OCI-LY7 (cell line): ENCODE measurements around the gene UTS2. TPM values are rescaled to one million over a fixed set of nuclear protein-coding genes. Genes with fewer than 3 reads are reported as not detected.

Experiments
- BruUV-seq: library from RNA; stranded (reverse); fragments of 400-500 nt; replicated peaks from 2 replicates; lab custom pipeline; 2021; lab: Mats Ljungman, UMichigan
- CTCF ChIA-PET: fragments of 300-600 bp; sonication (Branson Sonifier 250); formaldehyde crosslinking; loops from one replicate; lab custom pipeline; 2022; ENCODE audit warnings: antibody characterized with exemption; ENCODE audit not compliant: unreplicated experiment; lab: Charles Lee
- POLR2A ChIA-PET: fragments of 300-600 bp; sonication (Branson Sonifier 250); formaldehyde crosslinking; loops from one replicate; lab custom pipeline; 2022; ENCODE audit warnings: antibody characterized with exemption; lab: Charles Lee
- DNase-seq: peaks from one replicate; pipeline ENCODE4 v3.0.0-alpha.2; 2015; ENCODE audit warnings: low spot score
- H2AFZ ChIP-seq: fragments of 200-600 bp; sonication (generic), shearing (Covaris generic); 2 replicates; pipeline ENCODE4 v1.6.1; 2014; ENCODE audit warnings: mild to moderate bottlenecking, antibody characterized with exemption, low read length, moderate library complexity
- H3K27ac ChIP-seq: fragments of 200-600 bp; sonication (generic); 2 replicates; pipeline ENCODE4 v1.5.1; 2014; ENCODE audit warnings: mixed run types, low read depth, mild to moderate bottlenecking, moderate library complexity, low read length, inconsistent platforms; ENCODE audit not compliant: poor library complexity, severe bottlenecking
- H3K36me3 ChIP-seq: fragments of 200-600 bp; sonication (generic); 2 replicates; pipeline ENCODE4 v1.6.1; 2014; ENCODE audit warnings: mild to moderate bottlenecking, antibody characterized with exemption, low read length, moderate library complexity, mixed read lengths; ENCODE audit not compliant: insufficient read depth
- H3K4me1 ChIP-seq: fragments of 200-600 bp; sonication (generic); 2 replicates; pipeline ENCODE4 v1.5.1; 2014; ENCODE audit warnings: mild to moderate bottlenecking, low read length; ENCODE audit not compliant: insufficient read depth, poor library complexity, severe bottlenecking
- H3K4me2 ChIP-seq: fragments of 200-600 bp; sonication (generic); 2 replicates; pipeline ENCODE4 v1.6.1; 2014; ENCODE audit warnings: mild to moderate bottlenecking, low read length
- H3K4me3 ChIP-seq: fragments of 200-600 bp; sonication (generic); 2 replicates; pipeline ENCODE4 v1.5.1; 2014; ENCODE audit warnings: mild to moderate bottlenecking, low read depth, low read length; ENCODE audit not compliant: poor library complexity, severe bottlenecking
- H3K79me2 ChIP-seq: fragments of 200-600 bp; sonication (generic); 2 replicates; pipeline ENCODE4 v1.6.1; 2016; ENCODE audit warnings: low read depth, mild to moderate bottlenecking, low read length, moderate library complexity, mixed read lengths; ENCODE audit not compliant: insufficient read depth
- H3K9me2 ChIP-seq: fragments of 200-600 bp; sonication (generic); 2 replicates; pipeline ENCODE4 v1.6.1; 2016; ENCODE audit warnings: mild to moderate bottlenecking, low read length, mixed read lengths; ENCODE audit not compliant: insufficient read depth
- H3K9me3 ChIP-seq: fragments of 200-600 bp; sonication (generic); 2 replicates; pipeline ENCODE4 v1.6.1; 2014; ENCODE audit warnings: mild to moderate bottlenecking, mixed run types, low read length, mixed read lengths
- H4K20me1 ChIP-seq: fragments of 200-600 bp; sonication (generic); 2 replicates; pipeline ENCODE4 v1.6.1; 2014; ENCODE audit warnings: mild to moderate bottlenecking, antibody characterized with exemption, low read length, moderate library complexity, mixed read lengths; ENCODE audit not compliant: insufficient read depth
- EZH2phosphoT487 ChIP-seq: fragments of 200-600 bp; sonication (generic); IDR thresholded peaks from 2 replicates; pipeline ENCODE4 v1.6.1; 2018; ENCODE audit warnings: low read depth, borderline replicate concordance, mild to moderate bottlenecking, mixed run types, antibody characterized with exemption, low read length, moderate library complexity, mixed read lengths
- intact Hi-C: fragments of 100-400 bp; cut with micrococcal nuclease; formaldehyde crosslinking; loops from one replicate; pipeline ENCODE4 v1.10.0; 2022; ENCODE audit not compliant: unreplicated experiment
- total RNA-seq, 2 experiments: library from RNA; depleted of rRNA in 1 of 2; stranded (reverse); fragments of >200 nt in 1 of 2; shearing (Covaris generic) in 1 of 2; gene quantifications; 2 replicates each; pipeline ENCODE4 v1.2.3, GENCODE V29; 2014 to 2022
- TF ChIP-seq, protein P1 (sequence below): fragments of 200-600 bp; sonication (generic); conservative IDR thresholded peaks from 2 replicates; pipeline ENCODE4 v1.5.1; 2014; ENCODE audit warnings: mild to moderate bottlenecking, antibody characterized with exemption, low read length, moderate library complexity, mixed read lengths

Gene UTS2
- total RNA-seq, 2 experiments from 2014 or later: not detected

DNA sequence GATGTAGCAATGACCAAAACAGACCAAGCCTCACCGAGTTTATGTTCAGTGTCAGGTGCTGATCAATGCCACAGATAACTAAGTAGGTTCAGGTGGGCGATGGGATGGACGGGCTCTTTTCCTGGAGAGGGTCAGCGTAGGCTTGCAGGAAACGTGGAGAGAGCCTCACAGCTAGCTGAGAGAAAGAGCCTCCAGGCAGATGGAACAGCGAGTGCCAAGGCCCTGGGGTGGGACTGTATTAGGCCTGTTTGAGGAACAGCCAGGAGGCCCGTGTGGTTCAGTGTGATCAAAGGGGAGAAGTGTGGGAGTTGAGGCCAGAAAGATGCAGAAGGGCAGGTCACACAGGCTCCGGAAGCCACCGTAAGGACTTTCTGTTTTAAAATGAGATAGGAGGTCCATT is 7.3 kb upstream of the UTS2 start:
- BruUV-seq: no TSS peak
- H3K9me2 ChIP-seq: no peaks in the 10 kb centered on the region
- no peak for DNase-seq
- no peak overlapping the region for H3K4me3 ChIP-seq
- no peak overlapping the region for H3K4me2 ChIP-seq
- H3K36me3 ChIP-seq: no peaks in the 10 kb centered on the region
- no peaks in the 10 kb centered on the region for H3K4me1 ChIP-seq
- H3K79me2 ChIP-seq: no peaks in the 10 kb centered on the region
- H4K20me1 ChIP-seq: no peaks in the 10 kb centered on the region
- TF ChIP-seq EZH2phosphoT487: no peak
- TF ChIP-seq, protein P1, sequence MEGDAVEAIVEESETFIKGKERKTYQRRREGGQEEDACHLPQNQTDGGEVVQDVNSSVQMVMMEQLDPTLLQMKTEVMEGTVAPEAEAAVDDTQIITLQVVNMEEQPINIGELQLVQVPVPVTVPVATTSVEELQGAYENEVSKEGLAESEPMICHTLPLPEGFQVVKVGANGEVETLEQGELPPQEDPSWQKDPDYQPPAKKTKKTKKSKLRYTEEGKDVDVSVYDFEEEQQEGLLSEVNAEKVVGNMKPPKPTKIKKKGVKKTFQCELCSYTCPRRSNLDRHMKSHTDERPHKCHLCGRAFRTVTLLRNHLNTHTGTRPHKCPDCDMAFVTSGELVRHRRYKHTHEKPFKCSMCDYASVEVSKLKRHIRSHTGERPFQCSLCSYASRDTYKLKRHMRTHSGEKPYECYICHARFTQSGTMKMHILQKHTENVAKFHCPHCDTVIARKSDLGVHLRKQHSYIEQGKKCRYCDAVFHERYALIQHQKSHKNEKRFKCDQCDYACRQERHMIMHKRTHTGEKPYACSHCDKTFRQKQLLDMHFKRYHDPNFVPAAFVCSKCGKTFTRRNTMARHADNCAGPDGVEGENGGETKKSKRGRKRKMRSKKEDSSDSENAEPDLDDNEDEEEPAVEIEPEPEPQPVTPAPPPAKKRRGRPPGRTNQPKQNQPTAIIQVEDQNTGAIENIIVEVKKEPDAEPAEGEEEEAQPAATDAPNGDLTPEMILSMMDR: no peak
- H3K9me3 ChIP-seq: no peaks in the 10 kb centered on the region
- ChIA-PET POLR2A (no interaction called here), CTCF (no interaction called here)
- no peak overlapping the region for H2AFZ ChIP-seq
- intact Hi-C loops: no loop called here
- no peak overlapping the region for H3K27ac ChIP-seq

DNA sequence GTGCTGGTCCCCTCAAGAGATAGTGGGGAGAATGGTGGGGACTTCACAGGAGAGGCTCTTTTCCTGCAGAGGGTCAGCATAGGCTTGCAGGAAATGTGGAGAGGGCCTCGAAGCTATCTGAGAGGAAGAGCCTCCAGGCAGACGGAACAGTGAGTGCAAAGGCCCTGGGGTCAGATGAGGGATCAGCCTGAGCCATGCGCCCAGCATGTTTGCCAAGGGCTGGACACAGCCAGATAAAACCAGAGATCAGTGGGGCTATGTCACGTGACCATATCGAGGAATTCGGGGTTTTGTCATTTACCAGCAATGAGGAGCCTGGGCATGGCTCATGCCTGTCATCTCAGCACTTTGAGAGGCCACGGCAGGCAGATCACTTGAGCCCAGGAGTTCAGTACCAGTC is 6.5 kb upstream of the UTS2 start:
- ChIA-PET POLR2A (interaction anchor here (1.4 kb wide), 1 partner anchor 9 kb away, joined by 3 read pairs; no protein-coding TSS in a partner anchor), CTCF (no interaction called here)
- Histone ChIP-seq H3K9me3 (no peaks in the 10 kb centered on the region), H2AFZ (no peak overlapping the region), H3K27ac (no peak overlapping the region), H3K79me2 (no peaks in the 10 kb centered on the region), H3K36me3 (no peaks in the 10 kb centered on the region), H3K9me2 (no peaks in the 10 kb centered on the region), H3K4me3 (no peak overlapping the region), H3K4me2 (no peak overlapping the region), H4K20me1 (no peaks in the 10 kb centered on the region), H3K4me1 (no peaks in the 10 kb centered on the region)
- no peak for DNase-seq
- no TSS peak for BruUV-seq
- intact Hi-C loops: no loop called here
- TF ChIP-seq EZH2phosphoT487: no peak
- TF ChIP-seq, protein P1: no peak

DNA sequence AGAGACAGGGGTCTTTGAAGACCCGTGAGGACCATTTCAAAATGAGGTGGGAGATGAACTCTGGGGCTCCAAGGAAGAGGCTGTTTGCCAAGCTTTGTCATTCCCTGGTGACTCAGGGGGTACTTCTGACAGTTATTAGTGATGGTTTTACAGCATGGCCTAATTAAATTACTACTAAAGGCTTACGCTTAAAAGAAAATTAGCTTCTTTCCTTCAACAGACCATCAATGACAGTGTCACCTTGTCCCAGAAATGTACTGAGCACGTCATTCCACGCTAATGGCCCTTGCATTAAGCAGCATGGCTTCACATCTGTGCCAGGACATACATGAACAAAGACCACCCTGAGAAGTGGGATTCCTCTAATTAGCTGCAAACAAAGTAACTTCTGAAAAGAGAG is 5.1 kb upstream of the UTS2 start:
- no TSS peak for BruUV-seq
- no peak for DNase-seq
- ChIA-PET CTCF (no interaction called here), POLR2A (interaction anchor here (0.6 to 1.4 kb wide), 2 partner anchors 10 to 86 kb away, joined by 3 read pairs; no protein-coding TSS in a partner anchor)
- no peaks in the 10 kb centered on the region for H3K79me2 ChIP-seq
- TF ChIP-seq EZH2phosphoT487: no peak
- TF ChIP-seq, protein P1: no peak
- H4K20me1 ChIP-seq: no peaks in the 10 kb centered on the region
- H3K9me2 ChIP-seq: no peaks in the 10 kb centered on the region
- H3K9me3 ChIP-seq: no peaks in the 10 kb centered on the region
- intact Hi-C loops: no loop called here
- H3K4me3 ChIP-seq: no peak overlapping the region
- no peaks in the 10 kb centered on the region for H3K4me1 ChIP-seq
- no peak overlapping the region for H2AFZ ChIP-seq
- H3K4me2 ChIP-seq: no peak overlapping the region
- H3K27ac ChIP-seq: no peak overlapping the region
- no peaks in the 10 kb centered on the region for H3K36me3 ChIP-seq
